ENCODE measurements around the gene TEX50.
"Not testable (repeated sequence)": the region's sequence is repeated elsewhere in the genome, so short reads cannot be mapped to it uniquely, and the experiment has no call there.

TEX50 gene

GRCh38 chr1:173638043-173639021 lies 3.2 kb downstream of the TEX50 start:
- no peak for DNase-seq (ENCODE audit: low read depth)
- TF ChIP-seq CTCF (IDR thresholded peaks at IDR 0.05; ENCODE audit: low read depth, low read length) (no peak), MAX (IDR thresholded peaks at IDR 0.05; ENCODE audit: low read depth, low read length) (no peak), POLR2A (IDR thresholded peaks at IDR 0.05; ENCODE audit: extremely low read depth, insufficient read length) (no peak), MYC (IDR thresholded peaks at IDR 0.05; ENCODE audit: low read depth, low read length) (no peak)
- no peak overlapping the region for H3K4me3 ChIP-seq (ENCODE audit: low read depth, low read length)

GRCh38 chr1:173639102-173639501 lies 4.0 kb downstream of the TEX50 start:
- H3K4me3 ChIP-seq (ENCODE audit: low read depth, low read length): no peak overlapping the region
- no peak for TF ChIP-seq POLR2A (IDR thresholded peaks at IDR 0.05; ENCODE audit: extremely low read depth, insufficient read length)

GRCh38 chr1:173642450-173643139 lies 7.5 kb downstream of the TEX50 start:
- not testable (repeated sequence) for H3K4me3 ChIP-seq (ENCODE audit: low read depth, low read length); DNase-seq (ENCODE audit: low read depth)

More at GRCh38 chr1:173639102-173639501, 4.0 kb downstream of the TEX50 start:
- DNase-seq (ENCODE audit: low read depth): no peak

- H3K4me3 ChIP-seq (ENCODE audit: low read depth, low read length): no peak overlapping the region
- no peak for DNase-seq (ENCODE audit: low read depth)
- TF ChIP-seq CTCF (IDR thresholded peaks at IDR 0.05; ENCODE audit: low read depth, low read length) (no peak), POLR2A (IDR thresholded peaks at IDR 0.05; ENCODE audit: extremely low read depth, insufficient read length) (no peak), MAX (IDR thresholded peaks at IDR 0.05; ENCODE audit: low read depth, low read length) (no peak), MYC (IDR thresholded peaks at IDR 0.05; ENCODE audit: low read depth, low read length) (no peak)
These were observed 11.5 kb downstream of the TEX50 start for GRCh38 chr1:173646656-173647055.

- no peak for DNase-seq (ENCODE audit: low read depth)
These were observed 13.9 kb downstream of the TEX50 start for GRCh38 chr1:173648880-173649605.

GRCh38 chr1:173660306-173660705 lies 25.2 kb downstream of the TEX50 start:
- TF ChIP-seq CTCF (IDR thresholded peaks at IDR 0.05; ENCODE audit: low read depth, low read length) (no peak), POLR2A (IDR thresholded peaks at IDR 0.05; ENCODE audit: extremely low read depth, insufficient read length) (no peak), MYC (IDR thresholded peaks at IDR 0.05; ENCODE audit: low read depth, low read length) (no peak), MAX (IDR thresholded peaks at IDR 0.05; ENCODE audit: low read depth, low read length) (no peak)
- no peak for DNase-seq (ENCODE audit: low read depth)
- no peak overlapping the region for H3K4me3 ChIP-seq (ENCODE audit: low read depth, low read length)

More at GRCh38 chr1:173648880-173649605, 13.9 kb downstream of the TEX50 start:
- no peak overlapping the region for H3K4me3 ChIP-seq (ENCODE audit: low read depth, low read length)
- TF ChIP-seq POLR2A (IDR thresholded peaks at IDR 0.05; ENCODE audit: extremely low read depth, insufficient read length) (no peak), MAX (IDR thresholded peaks at IDR 0.05; ENCODE audit: low read depth, low read length) (no peak)

GRCh38 chr1:173661271-173661670 lies 26.1 kb downstream of the TEX50 start:
- DNase-seq (ENCODE audit: low read depth): no peak
- TF ChIP-seq MYC (IDR thresholded peaks at IDR 0.05; ENCODE audit: low read depth, low read length) (no peak), POLR2A (IDR thresholded peaks at IDR 0.05; ENCODE audit: extremely low read depth, insufficient read length) (no peak), CTCF (IDR thresholded peaks at IDR 0.05; ENCODE audit: low read depth, low read length) (no peak), MAX (IDR thresholded peaks at IDR 0.05; ENCODE audit: low read depth, low read length) (no peak)

More at GRCh38 chr1:173661271-173661670, 26.1 kb downstream of the TEX50 start:
- H3K4me3 ChIP-seq (ENCODE audit: low read depth, low read length): no peak overlapping the region
